HG02970 (cell line): ENCODE measurements around the gene NANOS2.

ENCODE experiments used
- ATAC-seq: cut with Tn5 transposase; IDR thresholded peaks from one replicate; pipeline ENCODE4 v1.9.1; 2021; ENCODE audit warnings: mild to moderate bottlenecking, moderate library complexity, moderate number of reproducible peaks; ENCODE audit not compliant: unreplicated experiment, low FRiP score

The NANOS2 gene

GRCh38 chr19:45913874-45914830 lies at the start of gene NANOS2:
Gene NANOS2, minus strand, starts transcription at chr19:45914778. Its CDS starts 85 bp downstream, at chr19:45914693.
- ATAC-seq: no peak

GRCh38 chr19:45962021-45962420 lies 47.4 kb upstream of the NANOS2 start:
- no peak for ATAC-seq

GRCh38 chr19:45960595-45961235 lies 46.1 kb upstream of the NANOS2 start:
- no peak for ATAC-seq

GRCh38 chr19:45959517-45960025 lies 45.0 kb upstream of the NANOS2 start:
- no peak for ATAC-seq

- ATAC-seq: no peak
These were observed 44.4 kb upstream of the NANOS2 start for GRCh38 chr19:45958769-45959516.

GRCh38 chr19:45958320-45958719 lies 43.7 kb upstream of the NANOS2 start:
- ATAC-seq: no peak

GRCh38 chr19:45955905-45956608 lies 41.5 kb upstream of the NANOS2 start:
- ATAC-seq: no peak

GRCh38 chr19:45954156-45954555 lies 39.6 kb upstream of the NANOS2 start:
- no peak for ATAC-seq

GRCh38 chr19:45953676-45954075 lies 39.1 kb upstream of the NANOS2 start:
- no peak for ATAC-seq

- no peak for ATAC-seq
These were observed 38.3 kb upstream of the NANOS2 start for GRCh38 chr19:45952686-45953505.

GRCh38 chr19:45952341-45952685 lies 37.7 kb upstream of the NANOS2 start:
- no peak for ATAC-seq

- no peak for ATAC-seq
These were observed 33.3 kb upstream of the NANOS2 start for GRCh38 chr19:45947926-45948325.

GRCh38 chr19:45940515-45940805 lies 25.9 kb upstream of the NANOS2 start:
- no peak for ATAC-seq

GRCh38 chr19:45939792-45940514 lies 25.4 kb upstream of the NANOS2 start:
- ATAC-seq: no peak

GRCh38 chr19:45938733-45939319 lies 24.2 kb upstream of the NANOS2 start:
- no peak for ATAC-seq

- no peak for ATAC-seq
These were observed 20.7 kb upstream of the NANOS2 start for GRCh38 chr19:45935267-45935666.

GRCh38 chr19:45934551-45935230 lies 20.1 kb upstream of the NANOS2 start:
- ATAC-seq: no peak

- no peak for ATAC-seq
These were observed 19.2 kb upstream of the NANOS2 start for GRCh38 chr19:45933759-45934158.
